Hematopoietic multipotent progenitor cell treated with erythropoietin and hydrocortisone succinate and interleukin-3 and kit ligand, for 4 days (in vitro differentiated cells): ENCODE measurements around the gene NHSL2.
A peak's percentile ranks its signal among the peaks of the same experiment; 100 is the strongest.
"Not testable (repeated sequence)": the region's sequence is repeated elsewhere in the genome, so short reads cannot be mapped to it uniquely, and the experiment has no call there.

Source experiments
- DNase-seq: peaks from one replicate; pipeline ENCODE4 v3.0.0-alpha.2; 2015

NHSL2 gene

DNA sequence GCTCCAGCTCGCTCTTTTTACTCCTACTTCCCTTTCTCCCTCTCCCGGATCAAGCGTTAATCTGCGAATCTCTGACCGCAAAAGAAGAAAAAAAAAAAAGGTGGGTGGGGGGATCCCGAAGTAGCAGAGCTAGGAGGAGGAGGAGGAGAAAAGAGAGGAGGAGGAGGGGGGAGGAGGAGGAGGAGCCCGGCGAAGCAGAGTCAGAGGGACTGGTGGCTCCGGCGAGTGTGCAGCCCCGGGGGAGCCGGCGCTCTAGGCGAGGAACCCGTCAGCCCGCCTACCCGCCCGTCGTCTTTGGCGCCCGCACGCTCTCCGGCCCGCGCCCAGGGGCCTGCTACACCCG is at the start of gene NHSL2:
TSS of gene NHSL2 (plus strand) at position 203 of the 343 bp plus-strand sequence.
- peak; percentile 17 for DNase-seq

DNA sequence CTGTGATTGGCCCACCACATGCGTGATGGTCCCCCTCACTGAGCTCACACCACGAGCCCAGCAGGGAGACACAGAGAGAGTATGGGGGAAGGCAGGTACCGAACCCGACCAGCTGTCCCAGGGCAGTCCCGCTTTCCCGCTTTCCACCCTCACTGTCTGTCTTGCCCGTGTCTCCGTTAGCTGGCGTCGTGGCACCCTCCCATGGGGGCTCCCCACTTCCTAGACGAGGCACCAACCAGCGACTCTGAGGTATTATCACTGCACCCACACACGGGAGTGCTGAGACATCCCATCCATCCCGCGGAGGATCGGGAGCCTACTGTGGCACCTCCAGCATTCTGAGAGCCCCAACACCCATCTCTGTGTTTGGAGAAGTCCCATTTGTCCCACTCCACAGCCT is 43.0 kb upstream of the NHSL2 start:
- DNase-seq: no peak

DNA sequence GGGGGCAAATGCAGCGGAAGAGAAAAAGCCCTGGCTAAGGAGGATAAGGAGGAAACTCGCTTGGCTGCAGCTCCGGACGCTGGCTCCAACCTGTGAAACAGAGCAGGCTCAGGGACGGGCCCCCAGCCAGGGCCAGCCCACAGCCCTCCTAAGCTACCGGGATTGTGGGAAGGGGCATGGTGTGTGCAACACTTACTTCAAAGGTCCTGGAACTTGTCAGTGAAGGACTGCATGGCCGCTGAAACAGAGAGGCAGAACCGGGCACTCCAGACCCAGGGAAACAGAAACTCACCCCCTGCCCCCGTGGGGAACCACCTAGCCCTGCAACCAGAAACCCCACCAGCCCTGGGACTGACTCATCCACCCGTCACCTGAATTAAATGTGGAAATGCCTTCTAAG is 41.1 kb upstream of the NHSL2 start:
- not testable (repeated sequence) for DNase-seq

DNA sequence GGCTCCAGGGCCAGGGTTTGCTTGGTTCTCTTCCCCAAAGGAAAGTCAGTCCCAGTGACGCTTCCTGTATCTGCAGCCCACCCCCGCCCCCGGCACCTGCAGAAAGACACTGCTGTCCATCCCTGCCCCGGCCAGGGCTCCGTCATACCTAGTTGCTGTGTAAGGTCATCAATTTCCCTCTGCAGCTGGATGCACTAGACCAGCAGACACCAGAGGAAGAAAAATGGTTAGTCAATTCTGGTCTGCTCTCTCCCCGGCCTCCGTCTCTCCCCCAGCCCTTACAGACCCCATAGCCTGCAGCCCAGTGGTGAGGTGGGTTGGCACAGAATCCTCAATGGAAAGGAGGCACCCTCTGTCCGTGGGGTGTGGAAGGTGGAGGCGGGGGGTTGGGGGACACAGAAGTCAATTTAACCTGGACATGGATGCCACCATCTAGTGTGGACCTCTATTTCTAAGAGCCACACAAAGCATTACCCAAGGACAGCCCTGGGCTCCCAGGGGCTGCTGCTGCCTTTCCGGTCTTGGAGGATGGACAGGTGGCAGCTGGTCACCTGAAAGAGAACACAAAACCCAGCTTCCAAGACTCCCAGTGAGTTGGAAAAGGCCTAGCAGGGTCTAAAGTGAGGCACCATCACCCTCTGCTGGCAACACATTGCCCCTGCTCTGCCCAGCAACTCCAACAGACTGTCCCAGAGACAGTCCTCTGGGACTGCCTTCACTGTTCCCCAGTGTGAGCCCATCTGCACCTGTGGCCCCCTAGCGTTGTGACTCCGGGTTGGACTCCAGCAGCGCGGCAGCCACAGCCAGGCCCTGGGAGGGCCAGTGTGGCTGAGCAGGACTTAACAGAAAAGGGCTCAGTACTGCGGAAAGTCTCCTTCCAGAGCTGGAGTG is 40.2 kb upstream of the NHSL2 start:
- peak; percentile 54 for DNase-seq

DNA sequence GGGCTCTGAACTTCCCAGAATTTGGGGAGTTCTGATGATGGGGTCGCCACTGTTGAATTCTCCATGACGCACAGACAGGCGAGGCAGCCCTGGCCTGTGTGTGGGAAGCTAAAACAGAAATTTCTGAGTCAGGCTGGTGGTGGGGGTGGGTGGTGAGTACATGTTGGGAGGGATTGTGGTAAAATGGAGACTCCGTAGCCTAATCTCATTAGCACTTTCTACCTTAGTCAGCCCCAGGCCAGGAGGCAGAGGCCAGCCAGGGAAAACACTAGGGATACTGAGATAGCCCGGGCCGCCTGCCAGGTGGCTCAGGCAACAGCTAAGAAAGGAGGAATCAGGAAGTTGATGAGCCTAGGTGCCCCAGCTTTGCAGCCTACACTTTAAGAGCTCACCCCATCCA is 39.3 kb upstream of the NHSL2 start:
- no peak for DNase-seq

DNA sequence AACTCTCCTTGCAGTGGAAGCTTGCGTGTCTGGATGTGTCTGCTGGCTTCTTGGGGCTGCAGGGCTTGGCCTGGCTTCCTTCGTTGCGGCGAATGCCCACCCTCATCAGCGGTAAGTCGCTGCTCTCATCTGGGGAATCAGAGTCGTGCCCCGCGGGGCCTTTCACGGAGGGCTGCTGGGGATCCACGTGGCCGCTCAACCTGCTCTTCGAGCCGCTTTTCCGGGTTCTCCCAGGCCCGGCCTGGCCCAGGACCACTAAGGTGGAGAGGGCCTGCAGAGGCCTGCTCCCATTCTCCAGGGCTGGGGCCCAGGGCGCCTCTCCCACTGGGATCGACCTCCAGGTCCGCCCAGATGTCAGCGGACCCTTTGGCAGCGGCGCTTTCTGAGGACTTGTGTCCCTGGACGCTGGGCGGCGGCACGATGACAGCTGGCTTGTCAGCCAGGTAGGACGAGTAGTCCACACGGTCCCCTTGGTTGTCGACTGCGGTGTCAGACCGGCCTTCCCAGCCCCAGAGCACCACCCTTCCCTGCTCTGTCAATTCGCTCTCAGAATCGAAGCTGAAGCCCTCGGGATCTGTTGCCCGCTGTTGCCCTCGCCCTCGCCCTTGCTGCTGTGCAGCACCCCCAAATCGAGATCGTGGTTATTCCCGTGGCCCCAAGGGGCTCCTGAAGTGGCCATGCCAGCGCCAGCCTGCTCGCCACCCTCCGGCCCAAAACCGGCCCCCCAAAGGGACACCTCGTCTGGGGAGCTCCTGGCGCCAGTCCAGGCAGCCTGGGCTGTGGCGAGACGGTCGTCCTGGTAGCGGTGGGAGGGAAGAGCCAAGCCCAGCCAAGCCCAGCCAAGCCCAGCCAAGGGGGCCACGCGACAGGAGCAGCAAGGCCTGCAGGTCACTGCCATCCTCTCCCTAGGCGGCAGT is 37.8 kb upstream of the NHSL2 start:
- DNase-seq: no peak

DNA sequence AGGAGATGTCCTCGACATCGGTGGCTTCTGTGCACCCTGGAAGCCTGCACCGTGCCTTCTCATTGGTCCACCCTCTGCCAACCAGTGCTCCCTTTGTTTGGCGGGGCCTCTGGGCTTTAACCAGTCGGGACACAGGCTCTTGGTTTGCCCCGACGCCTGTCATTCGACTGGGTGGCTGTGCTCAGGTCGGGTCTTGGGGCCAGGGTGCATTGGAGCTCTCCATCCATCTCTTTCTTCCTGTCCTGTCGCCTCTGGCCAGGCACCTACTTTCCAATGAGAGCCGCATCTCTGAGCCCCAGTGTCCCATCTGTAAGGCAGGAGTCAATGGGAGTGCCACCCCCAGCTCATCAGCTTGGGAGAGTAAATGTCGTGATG is 37.2 kb upstream of the NHSL2 start:
- no peak for DNase-seq

DNA sequence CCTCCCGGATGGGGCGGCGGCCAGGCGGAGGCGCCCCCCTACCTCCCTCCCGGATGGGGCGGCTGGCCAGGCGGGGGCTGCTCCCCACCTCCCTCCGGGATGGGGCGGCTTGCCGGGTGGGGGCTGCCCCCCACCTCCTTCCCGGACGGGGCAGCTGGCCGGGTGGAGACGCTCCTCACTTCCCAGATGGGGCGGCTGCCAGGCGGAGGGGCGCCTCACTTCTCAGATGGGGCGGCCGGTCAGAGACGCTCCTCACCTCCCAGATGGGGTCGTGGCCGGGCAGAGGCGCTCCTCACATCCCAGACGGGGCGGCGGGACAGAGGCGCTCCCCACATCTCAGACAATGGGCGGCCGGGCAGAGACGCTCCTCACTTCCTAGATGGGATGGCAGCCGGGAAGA is 33.8 kb upstream of the NHSL2 start:
- DNase-seq: not testable (repeated sequence)

DNA sequence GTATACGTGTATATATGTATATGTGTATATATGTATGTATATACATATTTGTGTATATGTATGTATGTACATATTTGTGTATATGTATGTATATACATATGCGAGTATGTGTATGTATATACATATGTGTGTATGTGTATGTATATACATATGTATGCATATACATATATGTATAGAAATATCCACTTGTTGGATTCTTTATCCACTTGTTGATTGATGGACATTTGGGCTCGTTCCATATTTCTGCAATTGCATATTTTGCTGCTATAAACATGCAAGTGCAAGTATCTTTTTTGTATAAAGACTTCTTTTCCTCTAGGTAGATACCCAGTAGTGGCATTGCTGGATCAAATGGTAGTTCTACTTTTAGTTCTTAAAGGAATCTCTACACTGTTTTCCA is 25.5 kb upstream of the NHSL2 start:
- DNase-seq: no peak

DNA sequence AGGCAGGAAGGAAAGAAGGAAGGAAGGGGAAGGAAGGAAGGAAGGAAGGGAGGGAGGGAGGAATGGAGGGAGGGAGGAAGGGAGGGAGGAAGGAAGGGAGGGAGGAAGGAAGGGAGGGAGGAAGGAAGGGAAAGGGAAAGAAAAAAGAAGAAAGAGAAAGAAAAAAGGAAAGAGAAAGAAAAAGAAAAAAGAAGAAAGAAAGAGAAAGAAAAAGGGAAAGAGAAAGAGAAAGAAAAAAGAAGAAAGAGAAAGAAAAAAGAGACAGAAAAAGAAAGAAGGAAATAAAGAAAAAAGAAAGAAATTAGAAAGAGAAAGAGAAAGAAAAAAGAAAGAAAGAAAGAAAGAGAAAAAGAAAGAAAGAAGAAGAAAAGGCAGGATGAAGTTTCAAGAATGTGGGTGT is 15.0 kb upstream of the NHSL2 start:
- no peak for DNase-seq

DNA sequence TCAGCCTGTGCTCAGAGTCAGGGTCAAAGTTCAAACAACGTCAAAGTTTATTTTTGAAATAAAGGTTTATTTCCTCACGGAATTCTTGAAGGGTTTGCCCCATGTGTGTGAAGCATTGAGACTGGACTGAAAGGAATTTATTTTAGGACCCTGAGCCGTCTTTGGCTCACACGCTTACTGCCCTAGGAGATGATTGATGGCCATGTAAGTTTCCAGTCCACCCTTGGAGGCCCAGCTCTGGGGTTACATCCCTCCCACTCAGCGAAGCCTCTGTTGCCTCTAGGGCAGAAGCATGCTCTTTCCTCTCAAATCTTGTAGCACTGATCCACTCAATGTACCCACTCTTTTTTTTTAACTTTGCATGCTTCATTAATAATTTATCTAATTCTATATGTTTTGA is 4.5 kb upstream of the NHSL2 start:
- DNase-seq: no peak

DNA sequence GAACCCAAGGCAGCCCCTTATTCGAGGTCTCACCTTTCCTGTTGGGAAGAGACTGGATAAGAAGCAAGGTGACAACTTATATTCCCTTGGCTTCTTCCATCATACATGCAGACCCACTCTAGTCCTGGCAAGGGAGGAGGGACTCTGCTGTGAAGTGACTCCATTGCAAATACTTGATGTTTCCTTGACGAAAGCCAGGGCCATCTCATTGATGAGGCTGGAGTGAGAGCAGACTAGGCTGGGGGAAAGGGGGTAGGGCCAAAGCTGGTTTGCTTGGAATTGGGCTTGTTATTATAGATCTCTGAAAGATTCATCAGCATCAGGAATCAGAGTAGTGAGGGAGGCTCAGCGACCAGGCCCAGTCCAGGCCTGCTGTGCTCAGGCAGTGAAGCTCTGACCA is 2.3 kb upstream of the NHSL2 start:
- no peak for DNase-seq

DNA sequence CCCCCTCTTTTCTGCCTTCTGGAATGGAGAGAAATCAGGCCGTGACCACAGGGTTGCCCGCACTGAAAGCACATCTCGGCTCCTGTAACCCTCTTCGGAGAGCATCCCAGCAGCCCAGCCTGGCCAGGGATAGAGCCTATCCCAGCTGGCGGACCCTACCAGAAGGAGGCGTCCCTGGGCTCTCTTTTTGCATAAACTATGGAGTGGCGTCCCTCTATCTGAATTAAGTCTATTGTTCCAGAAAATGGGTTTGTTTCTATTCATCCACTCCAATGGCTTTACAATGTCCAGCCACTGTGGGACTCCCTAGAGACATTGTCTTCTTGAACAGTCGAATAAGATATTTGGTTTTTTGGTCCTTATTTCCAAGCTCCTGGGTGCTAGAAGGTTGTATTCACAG is 689 bp upstream of the NHSL2 start:
- DNase-seq: no peak

DNA sequence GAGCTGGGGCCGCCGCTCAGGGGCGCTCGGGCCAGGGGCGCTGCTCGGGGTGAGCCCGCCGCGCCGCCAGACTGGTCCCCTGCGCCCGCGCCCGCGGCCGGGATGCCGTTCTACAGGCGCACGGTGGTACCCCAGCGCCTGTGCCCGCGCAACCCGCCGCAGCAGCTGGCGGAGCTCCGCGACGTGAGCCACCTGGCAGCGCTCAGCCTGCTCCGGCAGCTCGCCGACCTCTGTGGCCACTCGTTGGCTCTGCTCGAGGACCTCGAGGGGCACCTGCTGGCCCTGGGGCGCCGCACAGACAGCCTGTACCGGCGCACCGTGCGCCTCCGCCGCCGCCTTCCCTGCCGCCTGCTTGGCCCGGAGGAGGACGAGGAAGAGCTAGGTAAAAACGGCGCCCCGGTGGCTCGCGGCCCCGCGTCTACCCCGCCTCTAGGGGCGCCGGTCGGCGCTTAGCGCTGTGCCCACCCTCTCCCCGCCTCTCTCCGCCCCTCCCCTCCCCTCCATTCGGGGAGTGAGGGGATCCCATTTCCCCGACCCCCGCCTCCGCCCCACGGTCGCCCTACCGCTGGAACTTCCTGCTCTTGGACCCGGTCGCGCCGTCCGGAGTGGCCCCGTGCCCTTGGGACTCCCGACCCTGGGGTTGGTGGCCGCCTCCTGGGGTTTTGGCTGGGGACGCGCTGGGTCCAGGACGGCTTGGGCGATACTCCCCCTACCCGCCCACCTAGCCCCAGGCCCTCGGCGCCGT is 513 bp downstream of the NHSL2 start:
- DNase-seq: peak; percentile 35

DNA sequence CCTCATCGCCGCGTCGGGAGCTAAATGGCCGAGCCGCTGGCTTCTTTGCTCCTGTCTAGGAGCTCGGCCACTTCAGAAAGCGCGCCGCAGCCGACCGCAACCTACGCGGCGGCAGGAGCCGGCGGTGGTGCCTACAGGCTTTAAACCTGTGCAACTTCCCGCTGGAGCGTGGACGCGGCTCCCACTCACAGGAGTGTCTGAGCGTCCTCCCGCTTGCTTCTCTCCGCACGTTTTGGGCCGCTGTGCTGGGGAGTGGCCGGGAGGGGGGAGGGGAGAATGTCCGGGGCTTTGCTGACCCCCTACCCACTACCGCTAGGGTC is 1.0 kb downstream of the NHSL2 start:
- no peak for DNase-seq

DNA sequence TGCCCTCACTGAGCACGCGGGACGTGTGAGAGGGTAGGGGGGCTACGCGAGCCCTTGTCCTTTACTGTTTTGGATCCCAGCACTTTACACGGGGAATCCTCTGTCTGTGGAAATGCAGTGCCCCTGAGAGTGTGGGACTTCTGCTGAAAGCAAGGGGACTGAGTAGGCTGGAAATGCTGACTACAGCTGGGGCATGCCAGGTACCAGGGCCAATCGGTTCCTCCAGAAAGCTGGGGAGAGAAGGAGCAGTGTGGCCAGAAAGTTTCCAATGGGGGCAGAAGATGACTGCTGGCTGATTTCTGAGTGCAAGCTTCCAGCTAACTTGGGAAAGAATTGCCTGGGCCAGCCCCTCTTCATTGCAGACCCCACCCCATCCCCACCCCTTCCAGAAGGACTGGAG is 1.5 kb downstream of the NHSL2 start:
- no peak for DNase-seq

DNA sequence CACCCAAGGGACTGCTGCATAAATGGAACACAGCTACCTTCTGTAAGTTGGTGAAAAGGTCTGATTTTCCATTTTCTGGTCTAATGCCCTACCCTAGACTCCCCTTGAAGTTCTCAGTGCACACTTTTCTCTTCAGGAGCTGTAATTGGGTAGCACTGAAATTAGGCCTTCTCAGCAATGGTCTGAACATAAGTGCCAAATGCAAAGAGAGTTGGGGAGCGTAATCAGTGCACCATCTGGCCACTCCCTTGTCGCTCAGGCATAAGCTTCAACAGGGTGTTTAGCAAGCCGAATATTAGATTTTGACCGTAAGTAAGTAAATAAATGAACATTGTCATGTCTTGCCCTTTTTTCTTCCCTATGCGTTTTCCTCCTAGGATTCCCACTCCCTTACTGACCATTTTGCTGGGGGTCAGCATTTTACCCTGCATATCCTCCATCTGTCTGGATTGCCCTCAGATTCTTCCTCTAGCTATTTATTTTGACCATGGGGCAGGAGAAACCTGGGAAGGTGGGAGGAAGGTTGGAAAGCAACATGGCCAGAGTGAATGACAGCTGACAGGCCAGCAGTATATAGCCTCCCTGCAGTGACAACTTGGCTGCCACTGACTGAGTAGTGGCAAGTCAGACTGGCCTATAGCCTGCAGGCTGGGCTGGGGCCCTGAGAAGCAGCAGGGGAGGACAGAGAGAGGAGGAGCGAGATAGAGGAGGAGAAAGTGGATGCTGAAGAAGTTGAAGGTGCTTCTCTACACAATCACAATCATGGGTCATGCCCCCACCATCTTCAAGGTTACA is 2.7 kb downstream of the NHSL2 start:
- DNase-seq: no peak

DNA sequence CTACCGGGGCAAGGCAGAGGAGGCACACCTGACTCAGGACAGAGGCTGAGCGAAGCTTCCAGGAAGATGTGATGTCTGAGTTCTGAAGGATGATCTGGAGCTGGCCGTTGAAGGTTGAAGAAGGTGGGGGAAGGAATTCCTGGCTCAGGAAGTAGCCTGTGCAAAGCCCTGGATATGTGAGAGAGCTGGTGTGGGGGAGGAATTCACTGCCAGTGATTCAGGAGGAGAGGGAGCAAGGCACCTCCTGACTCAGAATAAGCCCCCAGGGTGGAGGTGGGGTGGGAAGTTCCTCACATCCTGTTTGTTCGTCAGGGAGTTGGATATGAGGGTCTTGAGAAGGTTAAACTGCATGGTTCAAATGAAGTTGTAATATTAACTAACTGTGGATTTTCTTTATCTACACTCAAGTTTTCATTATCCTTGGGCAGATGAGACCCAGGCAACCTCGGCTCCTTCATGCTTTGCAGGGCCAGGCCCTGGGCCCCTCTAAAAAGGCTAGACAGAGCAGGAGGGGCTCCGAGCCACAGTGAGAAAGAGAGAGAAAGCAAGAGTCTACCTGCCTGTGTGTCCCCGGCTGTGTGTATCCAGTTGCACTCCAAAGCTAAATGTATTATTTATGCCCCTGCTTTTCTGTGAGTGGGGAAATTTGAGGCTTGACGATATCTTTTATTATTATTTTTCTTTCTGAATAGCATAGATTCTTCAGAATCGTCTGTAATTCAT is 7.1 kb downstream of the NHSL2 start:
- DNase-seq: no peak

DNA sequence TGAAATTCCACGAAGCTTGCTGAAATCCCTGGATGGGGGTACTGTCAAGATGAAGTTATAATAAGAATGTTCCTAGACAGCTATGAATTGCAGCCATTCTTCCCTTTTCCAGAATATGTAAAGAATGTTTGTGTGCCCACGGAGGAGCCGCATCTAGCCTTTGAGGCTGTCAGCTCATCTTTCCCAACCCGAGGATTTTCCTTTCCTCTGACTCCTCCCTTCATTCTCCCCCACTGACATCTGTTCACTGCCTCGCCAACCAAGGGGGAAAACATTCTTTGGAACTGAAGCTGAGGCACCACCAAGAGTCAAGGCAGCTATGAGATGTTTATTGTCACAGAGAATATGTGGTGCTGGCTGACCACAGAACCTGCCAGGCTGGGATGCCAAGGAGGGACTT is 8.8 kb downstream of the NHSL2 start:
- DNase-seq: no peak

DNA sequence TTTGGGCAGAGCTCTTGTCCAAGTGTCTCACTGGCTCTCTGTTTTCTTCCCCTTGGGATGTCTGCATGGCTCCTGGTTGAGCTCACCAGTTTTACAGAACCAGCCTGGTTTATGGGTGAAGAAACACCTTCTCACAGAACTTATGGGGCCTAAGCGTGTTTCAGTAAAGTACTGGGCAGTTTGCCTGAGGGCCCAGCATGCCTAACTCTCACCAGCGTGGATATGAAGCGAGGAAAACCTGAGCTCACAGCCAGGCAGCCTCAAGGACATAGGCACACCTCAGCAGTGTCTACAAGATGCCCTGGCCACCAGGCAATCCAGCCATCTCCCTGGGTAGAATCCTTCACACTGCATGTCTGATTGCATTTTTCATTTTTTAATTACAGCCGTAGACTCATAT is 9.2 kb downstream of the NHSL2 start:
- DNase-seq: no peak

DNA sequence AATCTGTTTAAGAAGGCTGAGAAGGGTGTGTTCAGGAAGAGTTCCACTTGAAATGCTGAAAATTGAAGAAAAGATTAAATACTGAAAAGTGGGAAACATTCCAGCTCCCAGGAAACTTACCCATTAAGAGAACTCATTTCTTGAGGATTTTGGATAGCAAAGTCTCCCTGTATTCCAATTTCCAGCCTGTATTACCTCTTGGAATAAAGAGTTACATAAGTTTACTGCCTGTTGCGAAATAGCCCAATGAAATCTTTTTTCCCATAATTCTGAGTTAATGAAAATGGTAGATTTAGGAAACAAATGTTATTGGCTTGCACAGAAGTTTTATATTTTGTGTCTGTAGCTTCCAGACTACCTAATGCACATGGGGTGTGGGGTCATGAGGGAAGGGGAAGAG is 12.0 kb downstream of the NHSL2 start:
- DNase-seq: no peak

DNA sequence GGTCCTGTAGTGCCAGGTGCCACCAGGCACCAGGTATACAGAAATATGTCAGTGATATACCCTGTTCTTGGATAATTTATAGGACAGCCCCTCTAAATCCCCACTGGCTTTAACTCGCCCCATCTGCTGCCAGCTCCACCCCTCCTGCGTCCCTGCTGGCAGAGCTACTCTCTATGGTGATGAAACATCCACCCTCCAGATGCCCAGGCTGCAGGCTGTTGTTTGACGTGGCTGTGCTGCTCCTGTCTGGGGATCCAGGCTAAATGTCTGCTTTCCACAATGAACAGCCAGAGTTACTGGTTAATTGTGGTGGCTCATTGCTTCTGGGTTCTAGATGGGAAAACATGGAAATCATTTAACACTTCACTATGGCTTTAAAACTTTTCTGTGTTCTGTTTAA is 12.9 kb downstream of the NHSL2 start:
- no peak for DNase-seq
